ENCODE measurements around the gene CEP295NL. TPM values are rescaled to one million over a fixed set of nuclear protein-coding genes. Genes with fewer than 3 reads are reported as not detected.

The CEP295NL gene
- total RNA-seq, 1 experiment from 2014 or later, result 1.9 TPM

- Histone ChIP-seq H3K4me1 (ENCODE audit: control insufficient read depth in 1 of 2, insufficient read depth in 2 of 2, low read length in 2 of 2) (peaks cover 46 to 61% of the 10 kb centered on the region in 2 experiments), H3K9ac (ENCODE audit: low read length) (no peak overlapping the region), H3K9me2 (ENCODE audit: insufficient read depth) (no peaks in the 10 kb centered on the region), H3K4me3 (replicated peaks in 1 of 2; ENCODE audit: low read depth in 1 of 2, low read length in 2 of 2) (no peak overlapping the region), H2AFZ (ENCODE audit: low read depth, low read length, poor library complexity, severe bottlenecking) (no peak overlapping the region), H3K4me2 (ENCODE audit: low read length) (no peak overlapping the region), H3K79me2 (ENCODE audit: insufficient read depth, low read length) (peaks cover 17% of the 10 kb centered on the region; the same call in 1 of the 2 replicates), H3K27ac (ENCODE audit: low read depth, low read length) (no peak overlapping the region), H3K27me3 (ENCODE audit: insufficient read depth, low read length) (no peaks in the 10 kb centered on the region), H4K20me1 (ENCODE audit: insufficient read depth) (no peaks in the 10 kb centered on the region), H3K9me3 (ENCODE audit: control insufficient read depth in 1 of 2, insufficient read depth in 1 of 2, low read depth in 1 of 2, low read length in 2 of 2) (no peaks in the 10 kb centered on the region), H3K36me3 (ENCODE audit: control insufficient read depth in 1 of 2, insufficient read depth in 2 of 2, low read length in 2 of 2) (no peaks in the 10 kb centered on the region)
- BruUV-seq (replicated peaks), result no TSS peak
- ATAC-seq (no peak), DNase-seq (ENCODE audit: low read depth, low spot score) (no peak)
- ChIA-PET CTCF (interaction anchor here (1.0 to 2.9 kb wide), 3 partner anchors 11 to 41 kb away, joined by 3 to 10 read pairs (median 5); no protein-coding TSS in a partner anchor), POLR2A (interaction anchor here (1.4 kb wide), 1 partner anchor 36 kb away, joined by 3 read pairs; no protein-coding TSS in a partner anchor), RAD21 (ENCODE audit: low non-redundant PET in 1 of 2, low total read pairs in 2 of 2, uncharacterized antibody in 2 of 2, unreplicated experiment in 2 of 2) (interaction anchor here in 1 of 2 experiments (0.5 kb wide), 1 partner anchor 47 kb away, joined by 3 read pairs; no protein-coding TSS in a partner anchor)
- TF ChIP-seq ZBTB33 (IDR thresholded peaks at IDR 0.05; ENCODE audit: extremely low read depth, insufficient replicate concordance, low read length) (no peak), SRF (IDR thresholded peaks at IDR 0.05; ENCODE audit: low read depth) (no peak), SIN3A (IDR thresholded peaks at IDR 0.05; ENCODE audit: low read depth) (no peak), CBX3 (IDR thresholded peaks at IDR 0.05; ENCODE audit: low read depth) (no peak), TCF7L2 (IDR thresholded peaks at IDR 0.05; ENCODE audit: borderline replicate concordance, extremely low read depth, insufficient read depth, insufficient read length) (no peak), YY1 (IDR thresholded peaks at IDR 0.05; ENCODE audit: extremely low read depth, insufficient replicate concordance, low read depth, low read length) (no peak)
- intact Hi-C loops (cut with micrococcal nuclease), result no loop called here
Observed at GRCh38 chr17:78886954-78887353, 16.0 kb downstream of the CEP295NL start.

Measured in HCT116 (cell line).